OCI-LY1 (cell line): ENCODE results near the gene DOCK10.

Experiments
- H2AFZ ChIP-seq: fragments of 200-600 bp; sonication (generic), shearing (Covaris generic); 2 replicates; pipeline ENCODE4 v1.6.0; 2014; ENCODE audit warnings: antibody characterized with exemption, mild to moderate bottlenecking, low read length
- H3F3A ChIP-seq: fragments of 200-600 bp; sonication (generic), shearing (Covaris generic); 2 replicates; pipeline ENCODE4 v1.6.0; 2014; ENCODE audit warnings: mild to moderate bottlenecking, antibody characterized with exemption, low read length, moderate library complexity; ENCODE audit not compliant: insufficient read depth
- H3K27ac ChIP-seq: fragments of 200-600 bp; sonication (generic); 2 replicates; pipeline ENCODE4 v1.5.1; 2014; ENCODE audit warnings: low read length, mixed run types, mild to moderate bottlenecking, low read depth; ENCODE audit not compliant: poor library complexity, severe bottlenecking
- H3K27me3 ChIP-seq: fragments of 200-600 bp; sonication (generic); 2 replicates; pipeline ENCODE4 v1.6.0; 2014; ENCODE audit warnings: antibody characterized with exemption, mild to moderate bottlenecking, low read length, moderate library complexity; ENCODE audit not compliant: insufficient read depth
- H3K36me3 ChIP-seq: fragments of 200-600 bp; sonication (generic); 2 replicates; pipeline ENCODE4 v1.6.1; 2014; ENCODE audit warnings: mild to moderate bottlenecking, antibody characterized with exemption, low read length, moderate library complexity, mixed read lengths; ENCODE audit not compliant: insufficient read depth
- H3K4me1 ChIP-seq: fragments of 200-600 bp; sonication (generic); 2 replicates; pipeline ENCODE4 v1.5.1; 2014; ENCODE audit warnings: mild to moderate bottlenecking, low read length, moderate library complexity; ENCODE audit not compliant: insufficient read depth, severe bottlenecking
- H3K4me2 ChIP-seq: fragments of 200-600 bp; sonication (generic), shearing (Covaris generic); 2 replicates; pipeline ENCODE4 v1.6.1; 2014; ENCODE audit warnings: low read length
- H3K4me3 ChIP-seq: fragments of 200-600 bp; sonication (generic); 2 replicates; pipeline ENCODE4 v1.5.1; 2014; ENCODE audit warnings: low read length, low read depth, mild to moderate bottlenecking, mixed read lengths; ENCODE audit not compliant: poor library complexity, severe bottlenecking
- H3K79me2 ChIP-seq: fragments of 200-600 bp; shearing (Covaris generic); 2 replicates; pipeline ENCODE4 v1.6.1; 2016; ENCODE audit warnings: mixed run types, low read length, mixed read lengths; ENCODE audit not compliant: insufficient read depth
- H3K9ac ChIP-seq: fragments of 200-600 bp; sonication (generic), shearing (Covaris generic); 2 replicates; pipeline ENCODE4 v1.6.1; 2014; ENCODE audit warnings: mild to moderate bottlenecking, low read length, mixed read lengths
- H3K9me2 ChIP-seq: fragments of 200-600 bp; sonication (generic), shearing (Covaris generic); 2 replicates; pipeline ENCODE4 v1.6.1; 2014; ENCODE audit warnings: low read depth, mild to moderate bottlenecking, low read length, mixed read lengths
- H3K9me3 ChIP-seq: fragments of 200-600 bp; shearing (Covaris generic); 2 replicates; pipeline ENCODE4 v1.6.1; 2014; ENCODE audit warnings: low read length, mixed read lengths
- H4K20me1 ChIP-seq: fragments of 200-600 bp; sonication (generic), shearing (Covaris generic); 2 replicates; pipeline ENCODE4 v1.6.0; 2016; ENCODE audit warnings: mild to moderate bottlenecking, low read length; ENCODE audit not compliant: insufficient read depth
- CTCF ChIP-seq: fragments of 200-600 bp; sonication (generic), shearing (Covaris generic); IDR thresholded peaks from 2 replicates; pipeline ENCODE4 v1.5.1; 2017; ENCODE audit warnings: mild to moderate bottlenecking, antibody characterized with exemption, low read length, moderate library complexity, mixed read lengths
- EZH2 ChIP-seq: fragments of 200-600 bp; sonication (generic), shearing (Covaris generic); IDR thresholded peaks from 2 replicates; pipeline ENCODE4 v1.8.0; 2017; ENCODE audit warnings: borderline replicate concordance, mixed run types, mild to moderate bottlenecking, antibody characterized with exemption, low read length, moderate library complexity, mixed read lengths

The DOCK10 gene

GRCh38 chr2:224933431-224933830 lies 108.8 kb downstream of the DOCK10 start:
- TF ChIP-seq EZH2: no peak
- TF ChIP-seq CTCF: no peak
- Histone ChIP-seq H3K36me3 (no peaks in the 10 kb centered on the region), H2AFZ (no peak overlapping the region), H3F3A (no peaks in the 10 kb centered on the region), H3K27me3 (no peaks in the 10 kb centered on the region), H3K4me2 (no peak overlapping the region), H3K9me3 (no peaks in the 10 kb centered on the region), H3K9ac (no peak overlapping the region), H3K9me2 (no peaks in the 10 kb centered on the region), H3K27ac (no peak overlapping the region), H4K20me1 (no peaks in the 10 kb centered on the region), H3K4me1 (peaks cover 10% of the 10 kb centered on the region), H3K4me3 (no peak overlapping the region), H3K79me2 (no peaks in the 10 kb centered on the region)

GRCh38 chr2:224932522-224932921 lies 109.7 kb downstream of the DOCK10 start:
- H3K27me3 ChIP-seq: no peaks in the 10 kb centered on the region
- no peak overlapping the region for H3K4me2 ChIP-seq
- H4K20me1 ChIP-seq: no peaks in the 10 kb centered on the region
- peaks cover under 1% of the 10 kb centered on the region for H3K4me1 ChIP-seq
- no peak for TF ChIP-seq CTCF
- TF ChIP-seq EZH2: no peak
- H3K27ac ChIP-seq: no peak overlapping the region
- H3K36me3 ChIP-seq: no peaks in the 10 kb centered on the region
- no peaks in the 10 kb centered on the region for H3K9me3 ChIP-seq
- H3K4me3 ChIP-seq: no peak overlapping the region
- no peak overlapping the region for H2AFZ ChIP-seq
- no peaks in the 10 kb centered on the region for H3F3A ChIP-seq
- H3K9ac ChIP-seq: no peak overlapping the region
- H3K9me2 ChIP-seq: no peaks in the 10 kb centered on the region
- no peaks in the 10 kb centered on the region for H3K79me2 ChIP-seq

GRCh38 chr2:224931956-224932355 lies 110.3 kb downstream of the DOCK10 start:
- H3K9me3 ChIP-seq: no peaks in the 10 kb centered on the region
- no peaks in the 10 kb centered on the region for H3K9me2 ChIP-seq
- no peaks in the 10 kb centered on the region for H3K4me1 ChIP-seq
- no peak overlapping the region for H3K4me2 ChIP-seq
- H3K4me3 ChIP-seq: no peak overlapping the region
- H3F3A ChIP-seq: no peaks in the 10 kb centered on the region
- H3K27ac ChIP-seq: no peak overlapping the region
- H3K79me2 ChIP-seq: no peaks in the 10 kb centered on the region
- H3K36me3 ChIP-seq: no peaks in the 10 kb centered on the region
- H2AFZ ChIP-seq: no peak overlapping the region
- TF ChIP-seq EZH2: no peak
- no peak for TF ChIP-seq CTCF
- no peak overlapping the region for H3K9ac ChIP-seq
- no peaks in the 10 kb centered on the region for H4K20me1 ChIP-seq
- H3K27me3 ChIP-seq: no peaks in the 10 kb centered on the region
